ENCODE data around the gene HNF1B. TPM values are rescaled to one million over a fixed set of nuclear protein-coding genes. Genes with fewer than 3 reads are reported as not detected.

HNF1B gene
- total and polyA plus RNA-seq, 2 donors (not counting 3 experiments of a cell fraction or from before 2014, with no cell fraction given): not detected

GRCh38 chr17:37664214-37664613, 80.6 kb downstream of the HNF1B start:
- H2AFZ ChIP-seq (ENCODE audit: low read depth, low read length): no peak overlapping the region
- no peaks in the 10 kb centered on the region for H4K20me1 ChIP-seq (replicated peaks; ENCODE audit: control insufficient read depth, extremely low read depth, insufficient read depth, low read length)
- H3K4me3 ChIP-seq (replicated peaks in 1 of 3; ENCODE audit: insufficient read depth in 1 of 3, low read depth in 1 of 3, low read length in 3 of 3): no peak overlapping the region
- CTCF ChIA-PET: no interaction called here
- TF ChIP-seq EZH2 (IDR thresholded peaks at IDR 0.05; ENCODE audit: borderline replicate concordance, low read depth, low read length, severe bottlenecking): no peak
- no peak overlapping the region for H3K4me2 ChIP-seq (ENCODE audit: insufficient read depth, low read length)
- dilution Hi-C loops (cut with MboI; ENCODE audit: extremely low pct_ligation_motif_present, low sequenced_read_pairs): no loop called here
- H3K27me3 ChIP-seq (ENCODE audit: control insufficient read depth in 2 of 2, insufficient read depth in 2 of 2, low read length in 2 of 2): no peaks in the 10 kb centered on the region
- FAIRE-seq (no peak), DNase-seq (ENCODE audit: low read depth, low spot score) (no peak)
- POLR2A ChIA-PET: no interaction called here
- H3K4me1 ChIP-seq (ENCODE audit: control insufficient read depth, extremely low read depth, insufficient read depth, low read length): no peaks in the 10 kb centered on the region
- H3K9me1 ChIP-seq (replicated peaks; ENCODE audit: control insufficient read depth, extremely low read depth, insufficient read depth, low read length): no peaks in the 10 kb centered on the region
- no peaks in the 10 kb centered on the region for H3K9me3 ChIP-seq (replicated peaks; ENCODE audit: control insufficient read depth, insufficient read depth, low read length)
- no TSS peak for BruUV-seq (replicated peaks)
- H3K79me2 ChIP-seq (ENCODE audit: control insufficient read depth, insufficient read depth, low read length): no peaks in the 10 kb centered on the region
- no peak overlapping the region for H3K9ac ChIP-seq (replicated peaks; ENCODE audit: extremely low read depth, insufficient read depth, low read length)
- intact Hi-C loops (cut with micrococcal nuclease): no loop called here
- H3K36me3 ChIP-seq (ENCODE audit: control insufficient read depth in 2 of 2, extremely low read depth in 1 of 2, insufficient read depth in 2 of 2, low read length in 2 of 2): no peaks in the 10 kb centered on the region
- H3K27ac ChIP-seq (ENCODE audit: insufficient read depth, low read depth, low read length): no peak overlapping the region

- no peak for TF ChIP-seq GATA2 (IDR thresholded peaks at IDR 0.05; ENCODE audit: insufficient read depth, insufficient read length, low read depth, low read length)
- no peak for TF ChIP-seq CTCF (IDR thresholded peaks at IDR 0.05; ENCODE audit: extremely low read depth in 1 of 2, insufficient read depth in 1 of 2, low read depth in 1 of 2, low read length in 2 of 2)
- no peak for TF ChIP-seq POLR2AphosphoS5 (IDR thresholded peaks at IDR 0.05; ENCODE audit: insufficient read depth, low read depth, low read length)
- TF ChIP-seq FOS (IDR thresholded peaks at IDR 0.05; ENCODE audit: borderline replicate concordance, insufficient read depth, low read length): no peak
- TF ChIP-seq EZH2 (IDR thresholded peaks at IDR 0.05; ENCODE audit: borderline replicate concordance, low read depth, low read length, severe bottlenecking): no peak
- no peak for TF ChIP-seq MYC (IDR thresholded peaks at IDR 0.05; ENCODE audit: low read depth, low read length)
- no peak for TF ChIP-seq POLR2A (IDR thresholded peaks at IDR 0.05; ENCODE audit: low read depth, low read length)
- TF ChIP-seq MAX (IDR thresholded peaks at IDR 0.05; ENCODE audit: insufficient read depth, insufficient read length): no peak
- TF ChIP-seq JUN (IDR thresholded peaks at IDR 0.05; ENCODE audit: borderline replicate concordance, insufficient read depth, insufficient read length, low read depth): no peak
- Histone ChIP-seq H3K27me3 (ENCODE audit: control insufficient read depth in 2 of 2, insufficient read depth in 2 of 2, low read length in 2 of 2) (no peaks in the 10 kb centered on the region), H3K27ac (ENCODE audit: insufficient read depth, low read depth, low read length) (no peak overlapping the region), H3K4me3 (replicated peaks in 1 of 3; ENCODE audit: insufficient read depth in 1 of 3, low read depth in 1 of 3, low read length in 3 of 3) (no peak overlapping the region), H3K79me2 (ENCODE audit: control insufficient read depth, insufficient read depth, low read length) (no peaks in the 10 kb centered on the region), H3K9me3 (replicated peaks; ENCODE audit: control insufficient read depth, insufficient read depth, low read length) (no peaks in the 10 kb centered on the region), H3K9ac (replicated peaks; ENCODE audit: extremely low read depth, insufficient read depth, low read length) (no peak overlapping the region), H3K4me2 (ENCODE audit: insufficient read depth, low read length) (no peak overlapping the region), H2AFZ (ENCODE audit: low read depth, low read length) (no peak overlapping the region), H4K20me1 (replicated peaks; ENCODE audit: control insufficient read depth, extremely low read depth, insufficient read depth, low read length) (no peaks in the 10 kb centered on the region), H3K36me3 (ENCODE audit: control insufficient read depth in 2 of 2, extremely low read depth in 1 of 2, insufficient read depth in 2 of 2, low read length in 2 of 2) (no peaks in the 10 kb centered on the region), H3K9me1 (replicated peaks; ENCODE audit: control insufficient read depth, extremely low read depth, insufficient read depth, low read length) (no peaks in the 10 kb centered on the region), H3K4me1 (ENCODE audit: control insufficient read depth, extremely low read depth, insufficient read depth, low read length) (no peaks in the 10 kb centered on the region)
- intact Hi-C loops (cut with micrococcal nuclease): no loop called here
- dilution Hi-C loops (cut with MboI; ENCODE audit: extremely low pct_ligation_motif_present, low sequenced_read_pairs): no loop called here
- BruUV-seq (replicated peaks): no TSS peak
- POLR2A ChIA-PET: no interaction called here
- no peak for DNase-seq (ENCODE audit: low read depth, low spot score)
- no peak for FAIRE-seq
- CTCF ChIA-PET: interaction anchor here (1.2 to 1.3 kb wide), 2 partner anchors 14 to 154 kb away, joined by 5 to 6 read pairs; no protein-coding TSS in a partner anchor
Observed at GRCh38 chr17:37662353-37662752, 82.5 kb downstream of the HNF1B start.

Data from endothelial cell of umbilical vein (primary cell).